Hepatocyte (in vitro differentiated cells): ENCODE measurements around the gene ZDHHC7.

ENCODE experiments used
- EZH2 ChIP-seq: fragments of 200-600 bp; sonication (generic); IDR thresholded peaks from 2 replicates; pipeline ENCODE4 v1.6.1; 2016; ENCODE audit warnings: antibody characterized with exemption, mild to moderate bottlenecking, borderline replicate concordance
- TF ChIP-seq, protein P1 (sequence below): fragments of 200-600 bp; sonication (generic); IDR thresholded peaks from 2 replicates; pipeline ENCODE4 v1.5.1; 2016; ENCODE audit warnings: antibody characterized with exemption, mild to moderate bottlenecking; ENCODE audit not compliant: poor library complexity

DNA sequence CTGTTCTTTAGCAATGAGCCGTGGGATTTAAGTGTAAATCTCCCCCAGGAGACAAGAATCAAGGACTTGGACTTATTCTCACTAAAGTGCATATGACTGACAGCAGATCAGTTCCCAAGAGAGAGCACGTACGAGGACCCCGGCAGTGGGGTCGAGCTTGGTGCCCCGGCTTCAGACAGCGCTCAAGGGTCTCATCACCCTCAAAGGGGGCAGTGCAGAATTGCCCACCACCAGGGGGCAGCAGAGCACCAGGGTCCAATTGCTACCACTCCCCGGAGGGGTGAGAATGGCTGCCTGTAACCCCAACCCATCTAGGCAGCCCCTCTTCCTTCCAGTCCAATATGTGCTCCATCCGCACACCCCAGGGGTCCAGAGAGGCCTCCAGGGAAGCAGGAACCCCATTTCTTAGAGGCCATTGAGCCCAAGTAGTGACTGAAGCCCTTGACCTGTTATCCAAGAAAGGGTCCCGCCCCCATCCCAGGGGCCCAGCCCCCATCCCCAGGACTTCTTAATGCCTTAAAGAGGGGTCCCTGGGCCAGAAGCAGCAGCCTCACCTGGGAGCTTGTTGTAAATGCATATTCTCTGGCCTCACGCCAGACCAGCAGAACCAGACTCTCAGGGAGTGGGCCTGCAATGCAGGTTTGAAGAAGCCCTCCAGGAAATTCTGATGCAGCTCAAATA, 86.1 kb downstream of the ZDHHC7 start:
- TF ChIP-seq, protein P1, sequence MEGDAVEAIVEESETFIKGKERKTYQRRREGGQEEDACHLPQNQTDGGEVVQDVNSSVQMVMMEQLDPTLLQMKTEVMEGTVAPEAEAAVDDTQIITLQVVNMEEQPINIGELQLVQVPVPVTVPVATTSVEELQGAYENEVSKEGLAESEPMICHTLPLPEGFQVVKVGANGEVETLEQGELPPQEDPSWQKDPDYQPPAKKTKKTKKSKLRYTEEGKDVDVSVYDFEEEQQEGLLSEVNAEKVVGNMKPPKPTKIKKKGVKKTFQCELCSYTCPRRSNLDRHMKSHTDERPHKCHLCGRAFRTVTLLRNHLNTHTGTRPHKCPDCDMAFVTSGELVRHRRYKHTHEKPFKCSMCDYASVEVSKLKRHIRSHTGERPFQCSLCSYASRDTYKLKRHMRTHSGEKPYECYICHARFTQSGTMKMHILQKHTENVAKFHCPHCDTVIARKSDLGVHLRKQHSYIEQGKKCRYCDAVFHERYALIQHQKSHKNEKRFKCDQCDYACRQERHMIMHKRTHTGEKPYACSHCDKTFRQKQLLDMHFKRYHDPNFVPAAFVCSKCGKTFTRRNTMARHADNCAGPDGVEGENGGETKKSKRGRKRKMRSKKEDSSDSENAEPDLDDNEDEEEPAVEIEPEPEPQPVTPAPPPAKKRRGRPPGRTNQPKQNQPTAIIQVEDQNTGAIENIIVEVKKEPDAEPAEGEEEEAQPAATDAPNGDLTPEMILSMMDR: peak; percentile 63
- TF ChIP-seq EZH2: no peak
